Measurements from ENCODE around the gene PIEZO1.

PIEZO1 gene

GRCh38 chr16:88816736-88817535 is 31.9 kb upstream of the PIEZO1 start:
- no peak for DNase-seq

- DNase-seq: no peak
These were observed 31.0 kb upstream of the PIEZO1 start for GRCh38 chr16:88815901-88816589.

DNA sequence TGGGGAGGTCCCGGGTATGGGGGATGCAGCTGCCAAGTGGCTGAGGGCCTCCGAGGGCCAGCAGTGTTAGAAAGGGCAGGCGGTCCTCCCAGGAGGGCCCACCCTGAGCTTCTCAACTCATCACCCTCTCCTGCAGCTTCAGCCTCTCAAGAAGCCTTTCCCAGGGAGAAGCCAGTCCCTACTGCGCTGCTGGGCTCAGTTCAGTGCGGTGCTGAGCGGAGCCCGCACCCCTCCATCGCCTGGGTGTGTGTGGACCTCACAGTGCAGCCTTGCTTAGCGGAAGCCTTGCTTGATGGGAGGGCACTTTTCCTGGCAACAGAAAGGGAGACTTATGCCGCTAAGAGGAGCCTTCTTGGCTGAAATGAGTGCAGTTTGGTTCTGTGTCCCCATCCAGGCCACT is 30.2 kb upstream of the PIEZO1 start:
- no peak for DNase-seq

DNA sequence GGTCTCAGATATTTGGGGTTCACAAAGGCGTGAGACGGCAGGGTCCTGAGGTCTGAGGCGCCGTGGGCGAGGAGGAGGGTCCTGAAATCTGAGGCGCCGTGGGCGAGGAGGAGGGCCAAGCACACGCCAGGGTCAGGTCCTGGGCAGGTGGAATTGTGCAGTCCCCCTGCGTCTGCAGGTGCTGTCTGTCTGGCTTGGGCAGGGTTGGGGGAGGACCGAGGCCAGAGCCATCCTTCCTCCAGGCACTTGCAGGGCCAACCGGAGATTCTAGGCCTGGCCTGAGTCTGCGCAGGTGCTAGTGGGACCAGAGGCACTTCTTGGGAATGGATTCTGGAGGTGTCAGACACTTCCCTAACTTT is 29.1 kb upstream of the PIEZO1 start:
- no peak for DNase-seq

- no peak for DNase-seq
These were observed 28.5 kb upstream of the PIEZO1 start for GRCh38 chr16:88813269-88814143.

GRCh38 chr16:88812513-88813268 is 27.7 kb upstream of the PIEZO1 start:
- DNase-seq: no peak

DNA sequence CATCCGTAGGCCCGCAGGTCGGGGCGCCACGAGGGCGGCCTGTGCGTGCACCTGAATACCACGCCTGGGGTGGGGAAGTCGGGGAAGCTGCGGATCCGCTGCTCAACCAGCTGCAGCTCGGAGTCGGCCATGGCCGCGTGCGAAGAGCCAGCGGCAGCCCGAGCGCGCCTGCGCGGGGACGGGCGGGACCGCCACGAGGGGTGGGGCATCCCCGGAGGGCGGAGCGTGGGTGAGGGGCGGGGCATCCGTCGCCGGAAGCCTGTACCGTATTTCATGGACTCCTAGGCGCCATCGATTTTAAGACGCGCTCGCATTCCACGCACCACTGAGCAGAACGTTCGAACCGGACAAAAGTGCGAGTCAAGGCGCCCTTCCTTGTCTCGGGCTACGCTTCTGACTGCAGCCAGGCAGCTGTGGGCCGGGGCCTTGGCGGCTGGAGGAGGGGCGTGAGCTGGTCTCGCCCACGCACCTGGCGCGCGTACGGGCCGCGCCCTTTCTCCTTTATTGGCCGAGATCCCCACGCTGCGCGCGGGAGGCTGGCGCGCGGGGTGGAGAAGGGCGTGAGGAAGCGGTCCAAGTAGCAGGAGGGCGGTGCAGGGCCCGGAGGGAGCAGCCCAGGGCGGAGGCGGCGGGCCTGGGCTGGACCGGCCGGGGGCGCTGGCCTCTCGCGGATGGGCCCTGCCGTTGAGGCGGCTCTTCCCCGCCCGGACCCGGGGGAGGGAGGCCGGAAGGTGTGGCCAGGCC is 26.9 kb upstream of the PIEZO1 start, which contains the start of gene APRT:
TSS of gene APRT (minus strand) at position 160 of the 744 bp plus-strand sequence. CDS start at position 131, 29 bp downstream.
- peak; percentile 87 for DNase-seq

GRCh38 chr16:88810912-88811768 is 26.1 kb upstream of the PIEZO1 start:
- peak; percentile 37 for DNase-seq

DNA sequence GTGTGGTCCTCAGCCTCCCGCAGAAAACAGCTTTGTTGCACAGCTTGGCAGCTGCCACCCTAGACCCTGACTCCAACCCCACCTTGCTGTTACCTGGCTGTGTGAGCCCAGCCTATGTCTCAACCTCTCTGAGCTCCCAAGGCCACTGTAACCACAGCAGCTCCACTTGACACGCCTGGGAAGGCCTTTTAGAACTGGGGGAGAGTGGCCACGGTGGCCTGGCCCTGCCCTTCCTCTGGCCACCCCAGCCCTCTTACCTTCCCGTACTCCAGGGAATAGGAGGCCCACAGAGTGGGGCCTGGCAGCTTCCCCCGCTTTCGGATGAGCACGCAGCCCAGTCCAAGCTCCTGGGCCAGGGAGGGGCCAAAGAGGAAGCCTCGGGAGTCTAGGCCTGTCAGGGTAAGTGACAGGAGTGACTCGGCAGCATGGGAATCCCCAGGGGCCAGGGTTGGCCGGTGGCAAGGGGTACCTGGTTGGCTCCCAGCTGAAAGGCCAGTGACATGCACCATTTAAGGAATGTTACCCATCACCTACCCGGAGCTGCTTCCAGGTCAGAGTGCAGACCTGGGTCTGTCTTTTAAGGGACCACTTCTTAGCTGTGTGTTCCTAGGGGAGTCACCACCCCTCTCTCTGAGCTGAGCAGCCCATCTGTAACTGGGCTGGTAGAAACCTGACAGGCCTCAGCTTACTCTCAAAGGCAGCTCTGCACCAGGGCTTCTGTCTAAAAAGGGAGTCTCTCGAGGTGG is 25.3 kb upstream of the PIEZO1 start:
- no peak for DNase-seq

- DNase-seq: no peak
These were observed 24.7 kb upstream of the PIEZO1 start for GRCh38 chr16:88809676-88810165.

GRCh38 chr16:88809068-88809675 is 24.2 kb upstream of the PIEZO1 start:
- DNase-seq: no peak

GRCh38 chr16:88807626-88808453 is 22.8 kb upstream of the PIEZO1 start:
- DNase-seq: no peak

- DNase-seq: no peak
These were observed 22.2 kb upstream of the PIEZO1 start for GRCh38 chr16:88807142-88807625.

- DNase-seq: no peak
These were observed 21.6 kb upstream of the PIEZO1 start for GRCh38 chr16:88806491-88807111.

DNA sequence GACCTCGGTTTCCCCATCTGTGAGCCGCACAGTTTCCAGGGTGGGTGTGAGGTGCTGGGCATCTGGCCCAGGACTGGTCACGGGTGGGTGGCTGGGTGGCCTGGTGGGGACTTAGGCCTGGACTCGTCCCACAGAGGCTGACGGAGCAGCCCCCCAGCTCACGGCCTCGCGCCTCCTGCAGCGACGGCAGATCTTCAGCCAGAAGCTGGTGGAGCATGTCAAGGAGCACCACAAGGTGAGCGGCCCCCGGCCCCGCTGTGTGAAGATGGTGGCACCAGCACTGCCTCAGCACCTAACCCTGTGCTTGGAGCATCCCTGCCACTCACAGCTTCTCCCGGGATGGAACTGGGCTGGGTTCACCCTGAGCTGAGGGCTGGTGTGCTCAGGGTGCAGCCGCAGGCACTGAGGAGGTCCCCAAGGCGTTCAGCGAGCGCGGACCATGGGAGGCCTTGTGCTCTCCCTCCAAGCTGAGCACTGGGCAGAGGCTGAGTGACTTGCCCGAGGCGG is 20.9 kb upstream of the PIEZO1 start:
- DNase-seq: no peak

DNA sequence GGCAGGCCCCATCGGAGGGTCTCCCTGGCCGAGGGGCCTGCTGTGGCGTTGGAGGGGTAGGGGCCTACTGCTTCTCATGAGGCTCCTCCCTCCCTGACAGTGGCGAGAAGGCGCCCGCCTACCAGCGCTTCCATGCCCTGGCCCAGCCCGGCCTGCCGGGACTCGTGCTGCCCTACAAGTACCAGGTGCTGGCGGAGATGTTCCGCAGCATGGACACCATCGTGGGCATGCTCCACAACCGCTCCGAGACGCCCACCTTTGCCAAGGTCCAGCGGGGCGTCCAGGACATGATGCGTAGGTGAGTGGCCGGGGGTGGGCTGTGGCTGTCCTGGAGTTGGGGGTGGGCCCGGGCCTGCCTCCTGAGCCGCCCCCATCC is 20.3 kb upstream of the PIEZO1 start:
- no peak for DNase-seq

- no peak for DNase-seq
These were observed 19.7 kb upstream of the PIEZO1 start for GRCh38 chr16:88804552-88805339.

Measured in GOT3 (cell line).